HL-60 (cell line): ENCODE data around the gene CIAO3.

Source experiments
- GABPA ChIP-seq: IDR thresholded peaks from 2 replicates; pipeline ENCODE4 v1.6.1; 2012; ENCODE audit warnings: low read depth
- POLR2AphosphoS5 ChIP-seq: IDR thresholded peaks from 2 replicates; pipeline ENCODE4 v1.6.1; 2012; ENCODE audit warnings: low read depth
- REST ChIP-seq: IDR thresholded peaks from 2 replicates; pipeline ENCODE4 v1.6.1; 2012; ENCODE audit warnings: low read depth; ENCODE audit not compliant: insufficient replicate concordance
- TF ChIP-seq, protein P1 (sequence below): IDR thresholded peaks from one replicate; pipeline ENCODE4 v1.5.1; 2011; ENCODE audit warnings: low read length, control low read depth, inconsistent platforms; ENCODE audit not compliant: insufficient read depth

GRCh38 chr16:760545-761343 lies 19.9 kb upstream of the CIAO3 start, which contains the start of gene MSLN:
- TF ChIP-seq GABPA = no peak
- TF ChIP-seq POLR2AphosphoS5 = no peak
- no peak for TF ChIP-seq REST
- TF ChIP-seq, protein P1, sequence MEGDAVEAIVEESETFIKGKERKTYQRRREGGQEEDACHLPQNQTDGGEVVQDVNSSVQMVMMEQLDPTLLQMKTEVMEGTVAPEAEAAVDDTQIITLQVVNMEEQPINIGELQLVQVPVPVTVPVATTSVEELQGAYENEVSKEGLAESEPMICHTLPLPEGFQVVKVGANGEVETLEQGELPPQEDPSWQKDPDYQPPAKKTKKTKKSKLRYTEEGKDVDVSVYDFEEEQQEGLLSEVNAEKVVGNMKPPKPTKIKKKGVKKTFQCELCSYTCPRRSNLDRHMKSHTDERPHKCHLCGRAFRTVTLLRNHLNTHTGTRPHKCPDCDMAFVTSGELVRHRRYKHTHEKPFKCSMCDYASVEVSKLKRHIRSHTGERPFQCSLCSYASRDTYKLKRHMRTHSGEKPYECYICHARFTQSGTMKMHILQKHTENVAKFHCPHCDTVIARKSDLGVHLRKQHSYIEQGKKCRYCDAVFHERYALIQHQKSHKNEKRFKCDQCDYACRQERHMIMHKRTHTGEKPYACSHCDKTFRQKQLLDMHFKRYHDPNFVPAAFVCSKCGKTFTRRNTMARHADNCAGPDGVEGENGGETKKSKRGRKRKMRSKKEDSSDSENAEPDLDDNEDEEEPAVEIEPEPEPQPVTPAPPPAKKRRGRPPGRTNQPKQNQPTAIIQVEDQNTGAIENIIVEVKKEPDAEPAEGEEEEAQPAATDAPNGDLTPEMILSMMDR = no peak
